Stomach (tissue), 4 donors: ENCODE data around the gene ARID1B.

Experiments used
- EP300 ChIP-seq: sonication (generic); formaldehyde crosslinking; IDR thresholded peaks from one replicate; pipeline ENCODE4 v1.6.1; 2017; ENCODE audit warnings: antibody characterized with exemption
- POLR2AphosphoS5 ChIP-seq, 3 donors: sonication (generic); formaldehyde crosslinking; IDR thresholded peaks; one replicate each; pipeline ENCODE4 v1.6.1; 2016; ENCODE audit warnings: antibody characterized with exemption in 3 of 3
- TF ChIP-seq, protein P1 (sequence below), 7 experiments: fragments of 450-650 bp in 4 of 7; fragments of 200-600 bp in 3 of 7; sonication (generic) in 3 of 7; IDR thresholded peaks; one replicate each; pipeline ENCODE4 v1.5.1; 2016 to 2019; ENCODE audit warnings: antibody characterized with exemption in 7 of 7, control low read depth in 2 of 7, mild to moderate bottlenecking in 1 of 7

GRCh38 chr6:156975414-156975813, 198.2 kb downstream of the ARID1B start:
- TF ChIP-seq, protein P1, sequence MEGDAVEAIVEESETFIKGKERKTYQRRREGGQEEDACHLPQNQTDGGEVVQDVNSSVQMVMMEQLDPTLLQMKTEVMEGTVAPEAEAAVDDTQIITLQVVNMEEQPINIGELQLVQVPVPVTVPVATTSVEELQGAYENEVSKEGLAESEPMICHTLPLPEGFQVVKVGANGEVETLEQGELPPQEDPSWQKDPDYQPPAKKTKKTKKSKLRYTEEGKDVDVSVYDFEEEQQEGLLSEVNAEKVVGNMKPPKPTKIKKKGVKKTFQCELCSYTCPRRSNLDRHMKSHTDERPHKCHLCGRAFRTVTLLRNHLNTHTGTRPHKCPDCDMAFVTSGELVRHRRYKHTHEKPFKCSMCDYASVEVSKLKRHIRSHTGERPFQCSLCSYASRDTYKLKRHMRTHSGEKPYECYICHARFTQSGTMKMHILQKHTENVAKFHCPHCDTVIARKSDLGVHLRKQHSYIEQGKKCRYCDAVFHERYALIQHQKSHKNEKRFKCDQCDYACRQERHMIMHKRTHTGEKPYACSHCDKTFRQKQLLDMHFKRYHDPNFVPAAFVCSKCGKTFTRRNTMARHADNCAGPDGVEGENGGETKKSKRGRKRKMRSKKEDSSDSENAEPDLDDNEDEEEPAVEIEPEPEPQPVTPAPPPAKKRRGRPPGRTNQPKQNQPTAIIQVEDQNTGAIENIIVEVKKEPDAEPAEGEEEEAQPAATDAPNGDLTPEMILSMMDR (IDR thresholded peaks at IDR 0.05), result no peak
- TF ChIP-seq POLR2AphosphoS5 (IDR thresholded peaks at IDR 0.05) (no peak), EP300 (no peak)
